CMK (cell line): ENCODE data around the gene ABHD1.
"Not testable (repeated sequence)": the region's sequence is repeated elsewhere in the genome, so short reads cannot be mapped to it uniquely, and the experiment has no call there.

ENCODE experiments used
- DNase-seq: peaks from one replicate; pipeline ENCODE4 v3.0.0-alpha.2; 2010; ENCODE audit warnings: low read depth

Gene ABHD1

DNA sequence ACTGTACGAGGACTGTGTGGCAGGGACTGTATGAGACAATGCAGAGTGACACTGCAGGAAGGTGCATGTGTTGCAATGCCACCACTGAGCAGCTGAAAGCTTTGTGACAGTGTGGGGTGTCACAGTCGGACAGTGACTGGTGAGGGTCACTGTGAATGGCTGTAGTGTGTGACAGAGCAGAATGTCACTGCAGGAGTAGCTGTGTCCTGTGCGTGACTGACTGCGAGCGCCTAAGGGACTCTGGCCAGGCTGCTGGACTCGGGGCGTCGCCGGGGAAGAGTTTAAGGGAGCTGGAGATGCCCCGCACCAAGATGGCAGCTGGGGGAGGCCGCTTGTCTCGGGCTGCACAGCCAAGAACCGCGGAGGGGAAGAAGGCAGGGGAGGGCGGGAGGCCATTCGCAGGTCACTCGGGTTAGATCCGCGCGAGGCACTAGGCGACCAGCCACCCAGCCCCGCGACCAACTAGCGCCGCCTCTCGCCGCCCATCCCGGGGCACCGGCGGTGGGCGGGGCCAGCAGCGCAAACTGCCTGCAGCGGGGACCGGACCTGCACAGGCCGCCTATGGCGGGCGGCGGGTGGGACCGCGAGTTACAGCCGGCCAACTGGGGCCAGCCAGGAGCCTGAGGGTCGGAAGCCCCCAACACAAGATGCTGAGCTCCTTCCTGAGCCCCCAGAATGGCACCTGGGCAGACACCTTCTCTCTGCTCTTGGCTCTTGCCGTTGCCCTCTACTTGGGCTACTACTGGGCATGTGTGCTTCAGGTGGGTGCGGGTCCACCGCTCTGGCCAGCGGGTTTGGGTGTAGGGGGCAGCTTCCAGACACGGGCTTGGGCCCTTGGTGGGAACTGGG, at the start of gene ABHD1:
TSS of gene ABHD1 (plus strand) at position 514 of the 849 bp plus-strand sequence. CDS start at position 648, 134 bp downstream.
- no peak for DNase-seq

DNA sequence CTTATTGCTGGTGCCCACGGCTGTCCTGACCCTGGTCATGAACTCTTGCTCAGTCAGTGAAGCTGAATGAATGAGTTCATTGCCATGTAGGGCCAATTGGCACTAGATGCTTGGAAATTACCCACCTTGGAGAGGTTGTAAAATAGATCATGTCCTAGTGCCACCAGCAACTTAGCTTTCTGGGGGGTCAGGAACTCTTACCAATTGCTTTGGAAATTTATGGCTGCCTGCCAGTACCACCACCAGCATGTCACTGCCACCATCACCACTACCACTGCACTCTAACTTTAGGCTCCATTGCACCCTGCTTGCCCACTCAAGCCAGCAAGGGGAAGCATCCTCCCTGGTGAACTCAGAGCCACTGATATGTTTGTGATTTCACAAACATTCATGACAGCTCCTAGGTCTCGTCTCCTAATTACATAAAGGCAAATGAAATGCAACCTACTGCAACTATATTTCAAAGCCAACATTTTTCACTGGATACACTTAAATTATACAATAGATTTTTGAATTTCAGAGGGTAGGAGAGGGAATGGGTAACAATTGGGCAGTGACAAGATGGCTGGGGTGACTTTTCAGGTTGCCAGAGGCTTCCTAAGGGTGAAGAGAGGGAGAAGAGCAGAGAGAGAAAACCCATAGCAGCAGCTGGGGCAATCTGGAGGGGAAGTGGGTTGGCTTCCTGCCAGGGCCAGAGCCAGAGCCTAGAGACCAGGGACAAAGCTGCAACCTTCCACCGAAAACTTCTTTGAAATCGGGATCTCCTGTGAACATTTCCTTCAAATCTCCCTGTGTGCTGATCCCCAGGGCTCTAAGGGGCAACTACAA, 48.7 kb upstream of the ABHD1 start:
- DNase-seq = no peak

DNA sequence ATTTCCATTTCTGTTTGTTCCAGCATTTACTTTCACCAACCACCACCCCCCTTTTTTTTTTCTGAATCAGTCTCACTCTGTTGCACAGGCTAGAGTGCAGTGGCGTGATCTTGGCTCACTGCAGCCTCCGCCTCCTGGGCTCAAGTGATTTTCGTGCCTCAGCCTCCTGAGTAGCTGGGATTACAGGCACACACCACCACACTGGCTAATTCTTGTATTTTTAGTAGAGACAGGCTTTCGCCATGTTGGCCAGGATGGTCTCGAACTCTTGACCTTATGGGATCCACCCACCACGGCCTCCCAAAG, 48.1 kb upstream of the ABHD1 start:
- not testable (repeated sequence) for DNase-seq

DNA sequence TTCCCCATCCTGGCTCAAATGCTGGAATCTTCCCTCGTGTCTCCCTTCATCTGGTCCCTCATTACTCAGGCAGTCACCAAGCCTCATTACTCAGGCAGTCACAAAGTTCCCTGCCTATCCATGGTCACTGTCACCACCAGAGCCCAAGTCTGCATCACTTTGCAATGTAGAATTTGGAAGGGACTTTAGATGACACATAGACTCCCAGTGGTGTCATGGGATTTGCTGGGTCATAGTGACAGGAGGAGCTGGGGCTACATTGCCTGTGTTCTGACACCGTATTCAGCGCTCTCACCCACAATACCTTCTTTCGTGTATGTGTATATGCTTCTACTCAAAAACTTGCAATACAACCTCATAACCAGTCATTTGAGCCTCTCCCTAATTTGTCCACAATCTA, 47.3 kb upstream of the ABHD1 start:
- DNase-seq = no peak

DNA sequence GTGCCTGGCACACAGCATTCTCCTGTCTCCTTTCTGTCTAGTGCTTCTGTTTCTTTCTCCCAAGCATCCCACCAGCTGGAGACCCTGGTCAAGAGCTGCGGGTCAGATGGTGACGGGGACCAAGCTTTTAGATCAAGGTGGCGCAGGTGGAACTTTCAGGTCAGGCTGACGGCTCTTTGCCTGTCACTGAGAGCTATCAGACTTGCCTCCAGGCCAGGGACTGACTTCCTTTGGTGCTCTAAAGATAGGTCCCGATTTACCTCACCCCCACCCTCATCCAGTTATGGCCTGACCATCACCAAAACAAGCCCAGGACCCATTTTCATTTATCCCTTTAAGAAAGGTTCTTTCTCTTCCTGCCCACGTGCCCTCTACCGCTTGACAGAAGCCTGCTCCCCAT, 46.4 kb upstream of the ABHD1 start:
- DNase-seq = no peak

DNA sequence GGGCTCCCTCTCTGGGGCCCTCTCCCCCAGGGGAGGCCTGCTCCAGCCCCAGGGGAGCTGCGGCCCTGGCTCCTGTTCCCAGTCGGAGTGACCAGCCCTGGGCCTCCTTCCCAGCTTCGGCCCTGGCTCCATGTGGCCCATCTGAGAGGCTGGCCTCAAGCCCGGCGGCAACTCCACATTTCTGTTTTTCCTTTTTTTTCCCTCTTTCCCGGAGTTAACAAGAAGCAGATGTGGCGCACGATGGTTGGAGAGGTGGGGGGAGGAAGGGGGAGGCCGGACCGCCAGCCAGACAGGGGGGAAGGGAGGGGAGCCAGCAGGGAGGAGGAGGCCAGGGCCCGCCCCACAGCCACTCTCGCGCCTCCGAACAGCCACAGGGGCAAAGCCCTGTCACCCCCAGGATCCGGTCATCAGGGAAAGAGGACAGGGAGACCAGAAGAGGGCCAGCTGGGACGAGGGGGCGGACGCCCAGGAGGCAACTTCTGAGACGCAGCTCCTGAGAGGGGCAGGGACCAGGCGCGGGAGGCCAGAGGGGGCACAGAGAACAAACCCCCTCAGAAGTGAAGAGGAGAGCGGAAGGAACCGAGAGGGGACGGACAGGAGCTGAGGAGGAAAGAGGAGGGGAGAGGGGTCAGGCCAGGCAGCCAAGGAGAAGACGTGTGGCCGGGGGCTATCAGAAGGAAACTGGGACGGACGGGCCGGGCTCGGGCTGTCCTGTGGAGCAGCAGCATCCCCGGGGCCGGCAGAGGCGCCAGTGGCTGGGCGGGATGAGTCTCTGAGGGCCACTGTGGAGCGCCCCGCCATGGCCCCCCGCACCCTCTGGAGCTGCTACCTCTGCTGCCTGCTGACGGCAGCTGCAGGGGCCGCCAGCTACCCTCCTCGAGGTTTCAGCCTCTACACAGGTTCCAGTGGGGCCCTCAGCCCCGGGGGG, 45.1 kb upstream of the ABHD1 start, which contains the start of gene EMILIN1:
TSS of gene EMILIN1 (plus strand) at position 349 of the 928 bp plus-strand sequence. CDS start at position 800, 451 bp downstream.
- DNase-seq = no peak

DNA sequence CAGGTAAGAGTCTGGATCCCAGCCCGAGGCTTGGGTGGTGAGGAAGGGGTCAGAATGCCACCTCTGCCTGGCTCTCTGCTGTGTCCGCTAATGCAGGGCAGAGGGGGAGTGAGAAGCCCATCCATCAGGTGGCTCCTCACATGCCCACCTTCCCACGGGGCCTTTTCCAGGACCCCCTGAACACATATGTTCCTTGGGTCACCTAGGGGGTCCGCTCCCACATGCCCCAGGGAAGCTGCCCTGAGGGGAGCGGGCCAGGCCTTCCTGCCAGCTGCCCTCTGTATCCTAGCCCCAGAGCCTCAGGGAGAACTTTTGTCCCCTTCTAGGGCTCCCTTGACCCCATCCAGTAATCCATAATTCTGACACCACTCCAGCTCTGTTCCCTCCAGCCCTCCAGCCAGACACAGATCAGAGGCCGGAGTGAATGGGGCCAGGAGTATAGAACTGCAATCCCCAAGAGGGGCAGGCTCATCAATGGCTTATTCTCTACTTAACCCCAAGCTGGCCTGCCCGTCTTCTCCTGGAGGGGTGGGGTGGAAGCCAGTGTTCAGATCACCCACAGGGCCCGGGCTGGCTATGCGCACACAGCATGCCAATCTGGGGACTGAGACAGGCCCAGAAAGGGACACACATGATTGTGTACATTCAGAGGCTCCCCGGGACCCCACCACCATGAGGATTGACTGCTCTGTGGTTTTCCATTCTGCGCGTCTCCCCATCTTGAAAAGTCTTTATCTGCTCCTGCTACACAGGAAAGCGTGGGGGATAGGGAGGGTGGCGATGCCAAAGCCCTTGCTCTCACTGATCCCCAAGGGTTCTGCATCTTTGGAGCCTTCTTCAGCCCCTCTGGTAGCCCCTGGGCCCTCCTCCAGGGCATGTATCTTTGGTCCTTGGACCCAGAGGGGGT, 44.1 kb upstream of the ABHD1 start:
- DNase-seq = no peak

DNA sequence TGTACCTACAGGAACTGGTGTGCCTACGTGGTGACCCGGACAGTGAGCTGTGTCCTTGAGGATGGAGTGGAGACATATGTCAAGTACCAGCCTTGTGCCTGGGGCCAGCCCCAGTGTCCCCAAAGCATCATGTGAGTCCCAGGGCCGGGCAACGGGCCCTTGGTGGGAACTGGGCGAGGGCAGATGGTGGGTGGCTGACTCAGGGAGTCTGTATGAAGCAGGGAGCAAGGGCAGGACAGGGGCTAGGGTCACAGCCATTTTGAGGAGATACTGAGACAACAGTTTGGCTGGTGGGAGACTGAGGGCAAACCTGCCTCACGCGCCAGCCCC, 43.5 kb upstream of the ABHD1 start:
- DNase-seq = no peak

DNA sequence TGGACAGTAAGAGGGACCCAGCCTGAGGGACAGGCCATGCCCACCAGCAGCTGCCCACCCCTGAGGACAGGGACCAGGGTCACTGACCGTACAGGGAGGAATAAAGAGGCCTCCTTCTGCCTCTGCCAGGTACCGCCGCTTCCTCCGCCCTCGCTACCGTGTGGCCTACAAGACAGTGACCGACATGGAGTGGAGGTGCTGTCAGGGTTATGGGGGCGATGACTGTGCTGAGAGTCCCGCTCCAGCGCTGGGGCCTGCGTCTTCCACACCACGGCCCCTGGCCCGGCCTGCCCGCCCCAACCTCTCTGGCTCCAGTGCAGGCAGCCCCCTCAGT, 43.0 kb upstream of the ABHD1 start:
- no peak for DNase-seq

DNA sequence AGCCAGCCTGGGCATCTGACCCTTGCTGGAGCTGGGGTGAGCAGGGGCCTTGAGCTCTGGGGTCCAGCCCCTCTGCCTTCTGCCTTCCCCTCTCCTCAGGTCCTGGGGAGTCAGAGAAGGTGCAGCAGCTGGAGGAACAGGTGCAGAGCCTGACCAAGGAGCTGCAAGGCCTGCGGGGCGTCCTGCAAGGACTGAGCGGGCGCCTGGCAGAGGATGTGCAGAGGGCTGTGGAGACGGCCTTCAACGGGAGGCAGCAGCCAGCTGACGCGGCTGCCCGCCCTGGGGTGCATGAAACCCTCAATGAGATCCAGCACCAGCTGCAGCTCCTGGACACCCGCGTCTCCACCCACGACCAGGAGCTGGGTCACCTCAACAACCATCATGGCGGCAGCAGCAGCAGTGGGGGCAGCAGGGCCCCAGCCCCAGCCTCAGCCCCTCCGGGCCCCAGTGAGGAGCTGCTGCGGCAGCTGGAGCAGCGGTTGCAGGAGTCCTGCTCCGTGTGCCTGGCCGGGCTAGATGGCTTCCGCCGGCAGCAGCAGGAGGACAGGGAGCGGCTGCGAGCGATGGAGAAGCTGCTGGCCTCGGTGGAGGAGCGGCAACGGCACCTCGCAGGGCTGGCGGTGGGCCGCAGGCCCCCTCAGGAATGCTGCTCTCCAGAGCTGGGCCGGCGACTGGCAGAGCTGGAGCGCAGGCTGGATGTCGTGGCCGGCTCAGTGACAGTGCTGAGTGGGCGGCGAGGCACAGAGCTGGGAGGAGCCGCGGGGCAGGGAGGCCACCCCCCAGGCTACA, 41.4 kb upstream of the ABHD1 start:
- no peak for DNase-seq

DNA sequence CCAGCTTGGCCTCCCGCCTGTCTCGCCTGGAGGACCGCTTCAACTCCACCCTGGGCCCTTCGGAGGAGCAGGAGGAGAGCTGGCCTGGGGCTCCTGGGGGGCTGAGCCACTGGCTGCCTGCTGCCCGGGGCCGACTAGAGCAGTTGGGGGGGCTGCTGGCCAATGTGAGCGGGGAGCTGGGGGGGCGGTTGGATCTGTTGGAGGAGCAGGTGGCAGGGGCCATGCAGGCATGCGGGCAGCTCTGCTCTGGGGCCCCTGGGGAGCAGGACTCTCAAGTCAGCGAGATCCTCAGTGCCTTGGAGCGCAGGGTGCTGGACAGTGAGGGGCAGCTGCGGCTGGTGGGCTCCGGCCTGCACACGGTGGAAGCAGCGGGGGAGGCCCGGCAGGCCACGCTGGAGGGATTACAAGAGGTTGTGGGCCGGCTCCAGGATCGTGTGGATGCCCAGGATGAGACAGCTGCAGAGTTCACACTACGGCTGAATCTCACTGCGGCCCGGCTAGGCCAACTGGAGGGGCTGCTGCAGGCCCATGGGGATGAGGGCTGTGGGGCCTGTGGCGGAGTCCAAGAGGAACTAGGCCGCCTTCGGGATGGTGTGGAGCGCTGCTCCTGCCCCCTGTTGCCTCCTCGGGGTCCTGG, 40.7 kb upstream of the ABHD1 start:
- no peak for DNase-seq

DNA sequence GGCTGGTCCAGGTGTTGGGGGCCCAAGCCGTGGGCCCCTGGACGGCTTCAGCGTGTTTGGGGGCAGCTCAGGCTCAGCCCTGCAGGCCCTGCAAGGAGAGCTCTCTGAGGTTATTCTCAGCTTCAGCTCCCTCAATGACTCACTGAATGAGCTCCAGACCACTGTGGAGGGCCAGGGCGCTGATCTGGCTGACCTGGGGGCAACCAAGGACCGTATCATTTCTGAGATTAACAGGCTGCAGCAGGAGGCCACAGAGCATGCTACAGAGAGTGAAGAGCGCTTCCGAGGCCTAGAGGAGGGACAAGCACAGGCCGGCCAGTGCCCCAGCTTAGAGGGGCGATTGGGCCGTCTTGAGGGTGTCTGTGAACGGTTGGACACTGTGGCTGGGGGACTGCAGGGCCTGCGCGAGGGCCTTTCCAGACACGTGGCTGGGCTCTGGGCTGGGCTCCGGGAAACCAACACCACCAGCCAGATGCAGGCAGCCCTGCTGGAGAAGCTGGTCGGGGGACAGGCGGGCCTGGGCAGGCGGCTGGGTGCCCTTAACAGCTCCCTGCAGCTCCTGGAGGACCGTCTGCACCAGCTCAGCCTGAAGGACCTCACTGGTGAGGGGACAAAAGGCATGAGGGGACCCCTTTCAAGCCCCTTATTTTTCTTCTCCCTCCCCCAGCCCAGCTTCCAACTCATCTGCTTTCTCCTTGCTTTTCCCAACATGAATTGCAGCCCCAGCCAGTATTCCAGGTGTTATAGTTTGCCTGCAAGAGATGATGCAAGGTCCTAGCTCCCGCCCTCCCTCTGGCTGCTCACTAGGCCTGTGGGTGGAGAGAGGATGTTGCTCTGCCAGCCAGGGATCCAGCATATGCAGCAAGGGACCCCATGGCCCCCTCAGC, 40.0 kb upstream of the ABHD1 start:
- no peak for DNase-seq

DNA sequence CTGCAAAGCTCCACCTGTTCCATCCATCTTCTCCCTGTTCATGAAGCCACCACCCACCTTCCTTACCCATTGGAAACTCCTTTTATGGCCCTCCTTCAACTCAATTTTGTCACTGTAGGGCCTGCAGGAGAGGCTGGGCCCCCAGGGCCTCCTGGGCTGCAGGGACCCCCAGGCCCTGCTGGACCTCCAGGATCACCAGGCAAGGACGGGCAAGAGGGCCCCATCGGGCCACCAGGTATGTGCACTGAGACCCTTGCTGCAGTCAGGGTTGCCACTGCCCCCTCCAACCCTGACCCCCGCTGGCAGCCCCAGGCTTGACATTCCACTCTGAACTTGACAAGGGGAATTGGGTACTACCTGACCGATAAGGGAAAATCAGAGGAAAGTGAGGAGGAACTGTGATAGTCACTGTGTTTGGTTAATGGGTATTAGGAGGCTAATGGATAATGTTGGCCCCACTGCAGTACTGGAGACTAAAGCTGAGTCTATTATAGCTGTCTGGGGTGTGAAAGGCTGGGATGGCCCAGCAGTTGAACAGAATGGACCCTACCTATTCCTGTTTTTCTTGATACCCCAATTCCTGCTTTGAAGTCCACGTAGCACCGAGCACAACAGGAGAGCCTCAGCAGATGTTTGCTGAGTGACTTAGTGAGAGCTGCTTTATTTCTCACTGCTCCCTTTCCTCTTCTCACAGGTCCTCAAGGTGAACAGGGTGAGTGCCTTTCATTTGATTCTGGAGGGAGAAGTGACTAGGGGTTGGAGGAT, 39.1 kb upstream of the ABHD1 start:
- no peak for DNase-seq

DNA sequence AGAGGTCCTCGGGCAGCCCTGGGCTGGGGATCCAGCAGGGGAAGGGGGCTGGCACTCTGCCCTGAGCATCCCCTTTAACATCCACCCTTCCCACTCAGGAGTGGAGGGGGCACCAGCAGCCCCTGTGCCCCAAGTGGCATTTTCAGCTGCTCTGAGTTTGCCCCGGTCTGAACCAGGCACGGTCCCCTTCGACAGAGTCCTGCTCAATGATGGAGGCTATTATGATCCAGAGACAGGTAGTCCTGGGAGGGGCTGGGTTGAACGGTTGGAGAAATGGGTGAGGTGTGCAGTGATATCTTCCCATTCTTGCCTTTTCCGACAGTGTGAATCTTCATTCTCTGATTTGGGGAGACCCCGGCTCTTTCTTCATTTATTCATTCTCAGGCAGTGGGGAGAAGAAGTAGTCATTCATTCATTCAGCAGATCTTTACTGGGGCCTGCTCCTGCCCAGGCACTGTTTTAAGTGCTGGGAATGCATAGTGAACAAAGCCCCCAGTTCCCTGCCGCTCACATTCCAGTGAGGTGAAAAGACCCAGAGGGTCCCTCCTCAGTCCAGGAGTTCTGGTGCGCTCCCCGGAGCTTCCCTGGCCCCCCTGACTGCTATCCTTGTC, 38.4 kb upstream of the ABHD1 start:
- no peak for DNase-seq

DNA sequence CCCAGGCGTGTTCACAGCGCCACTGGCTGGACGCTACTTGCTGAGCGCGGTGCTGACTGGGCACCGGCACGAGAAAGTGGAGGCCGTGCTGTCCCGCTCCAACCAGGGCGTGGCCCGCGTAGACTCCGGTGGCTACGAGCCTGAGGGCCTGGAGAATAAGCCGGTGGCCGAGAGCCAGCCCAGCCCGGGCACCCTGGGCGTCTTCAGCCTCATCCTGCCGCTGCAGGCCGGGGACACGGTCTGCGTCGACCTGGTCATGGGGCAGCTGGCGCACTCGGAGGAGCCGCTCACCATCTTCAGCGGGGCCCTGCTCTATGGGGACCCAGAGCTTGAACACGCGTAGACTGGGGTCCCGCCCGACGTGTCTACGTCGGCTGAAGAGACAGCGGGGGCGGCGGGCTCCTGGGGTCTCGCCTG, 37.9 kb upstream of the ABHD1 start:
- DNase-seq = peak; percentile 56

DNA sequence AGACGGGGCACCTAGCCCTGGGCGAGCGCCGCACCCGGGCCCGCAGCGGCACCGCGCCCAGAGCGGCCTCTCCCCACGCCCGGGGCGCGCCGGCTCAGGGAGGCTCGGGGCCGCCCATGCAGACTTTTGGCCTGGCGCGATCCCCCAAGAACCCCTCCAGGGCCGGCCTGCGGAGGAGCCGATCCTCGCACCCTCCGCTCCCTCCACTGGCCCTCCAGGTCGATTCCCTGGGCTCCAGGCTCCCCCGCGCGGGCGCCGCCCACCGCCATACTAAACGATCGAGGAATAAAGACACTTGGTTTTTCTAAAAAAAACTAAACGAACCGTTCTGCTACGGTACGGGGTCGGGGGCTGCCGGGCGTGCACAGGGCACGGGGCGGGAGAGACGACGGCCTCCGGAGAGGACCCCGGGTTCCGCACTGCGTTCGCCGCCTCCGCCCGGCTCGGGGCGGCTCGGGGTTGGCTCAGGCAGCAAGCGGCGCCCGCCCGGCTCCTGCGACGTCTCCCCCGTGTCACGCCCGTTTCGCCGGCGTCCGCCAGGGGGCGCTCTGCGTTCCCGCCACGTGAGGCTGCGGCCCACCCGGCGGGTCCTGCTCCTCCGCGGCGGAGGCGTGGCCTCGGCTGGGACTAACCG, 37.4 kb upstream of the ABHD1 start:
- DNase-seq = peak; percentile 89
